ENCODE measurements around the gene KCNK13. TPM values are rescaled to one million over a fixed set of nuclear protein-coding genes. Genes with fewer than 3 reads are reported as not detected.

Gene KCNK13
- polyA plus RNA-seq, 1 donor (not counting 4 experiments of a cell fraction or from before 2014, with no cell fraction given) = 0.03 TPM

DNA sequence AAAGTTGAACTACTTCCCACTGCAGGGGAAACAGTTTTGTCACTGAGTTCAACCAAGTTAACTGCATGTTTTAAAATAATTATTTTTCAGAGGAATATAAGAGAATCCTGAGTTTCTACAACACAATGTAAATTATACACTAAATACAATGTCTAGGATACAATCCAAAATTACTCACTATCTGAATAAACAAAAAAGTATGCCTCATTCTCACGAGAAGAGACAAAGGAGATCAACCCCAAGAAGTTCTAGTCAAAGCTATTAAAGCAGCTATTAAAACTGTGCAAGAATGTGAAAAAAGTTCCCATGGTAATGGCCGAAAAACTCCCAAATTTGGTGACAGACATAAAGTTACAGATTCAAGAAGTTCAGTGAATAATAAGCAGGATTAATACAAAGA, 8.8 kb upstream of the KCNK13 start:
- Histone ChIP-seq H3K79me2 (ENCODE audit: control insufficient read depth, insufficient read depth, low read length) (no peaks in the 10 kb centered on the region), H3K27ac (ENCODE audit: control insufficient read depth, insufficient read depth, low read length) (no peak overlapping the region), H3K9ac (ENCODE audit: control insufficient read depth, extremely low read depth, insufficient read depth, low read length) (no peak overlapping the region), H3K27me3 (ENCODE audit: control insufficient read depth, extremely low read depth, insufficient read depth, low read length) (no peaks in the 10 kb centered on the region), H3K4me2 (ENCODE audit: control insufficient read depth, extremely low read depth, insufficient read depth, low read depth, low read length) (no peak overlapping the region), H2AFZ (ENCODE audit: control insufficient read depth, low read length) (no peak overlapping the region), H3K4me1 (ENCODE audit: control insufficient read depth, extremely low read depth, insufficient read depth, low read length) (no peaks in the 10 kb centered on the region), H3K9me3 (ENCODE audit: control insufficient read depth, low read depth, low read length) (no peaks in the 10 kb centered on the region), H3K36me3 (ENCODE audit: control insufficient read depth in 2 of 2, extremely low read depth in 1 of 2, insufficient read depth in 2 of 2, low read length in 2 of 2) (no peaks in the 10 kb centered on the region), H4K20me1 (ENCODE audit: control insufficient read depth, extremely low read depth, insufficient read depth, low read length) (no peaks in the 10 kb centered on the region), H3K4me3 (ENCODE audit: control insufficient read depth in 2 of 3, extremely low read depth in 1 of 3, insufficient read depth in 2 of 3, low read depth in 1 of 3, low read length in 3 of 3) (no peak overlapping the region), H3K9me1 (ENCODE audit: control insufficient read depth, extremely low read depth, insufficient read depth, low read length) (no peaks in the 10 kb centered on the region)
- DNase-seq (ENCODE audit: low read depth, low spot score) = no peak
- TF ChIP-seq, protein P1, sequence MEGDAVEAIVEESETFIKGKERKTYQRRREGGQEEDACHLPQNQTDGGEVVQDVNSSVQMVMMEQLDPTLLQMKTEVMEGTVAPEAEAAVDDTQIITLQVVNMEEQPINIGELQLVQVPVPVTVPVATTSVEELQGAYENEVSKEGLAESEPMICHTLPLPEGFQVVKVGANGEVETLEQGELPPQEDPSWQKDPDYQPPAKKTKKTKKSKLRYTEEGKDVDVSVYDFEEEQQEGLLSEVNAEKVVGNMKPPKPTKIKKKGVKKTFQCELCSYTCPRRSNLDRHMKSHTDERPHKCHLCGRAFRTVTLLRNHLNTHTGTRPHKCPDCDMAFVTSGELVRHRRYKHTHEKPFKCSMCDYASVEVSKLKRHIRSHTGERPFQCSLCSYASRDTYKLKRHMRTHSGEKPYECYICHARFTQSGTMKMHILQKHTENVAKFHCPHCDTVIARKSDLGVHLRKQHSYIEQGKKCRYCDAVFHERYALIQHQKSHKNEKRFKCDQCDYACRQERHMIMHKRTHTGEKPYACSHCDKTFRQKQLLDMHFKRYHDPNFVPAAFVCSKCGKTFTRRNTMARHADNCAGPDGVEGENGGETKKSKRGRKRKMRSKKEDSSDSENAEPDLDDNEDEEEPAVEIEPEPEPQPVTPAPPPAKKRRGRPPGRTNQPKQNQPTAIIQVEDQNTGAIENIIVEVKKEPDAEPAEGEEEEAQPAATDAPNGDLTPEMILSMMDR (optimal IDR thresholded peaks at IDR 0.05 in 1 of 3, IDR thresholded peaks at IDR 0.05 in 1 of 3, conservative IDR thresholded peaks at IDR 0.05 in 1 of 3; ENCODE audit: extremely low read depth in 1 of 3, insufficient read depth in 2 of 3, low read length in 3 of 3) = no peak
- TF ChIP-seq EZH2 (IDR thresholded peaks at IDR 0.05; ENCODE audit: low read length) = no peak
- dilution Hi-C loops (cut with MboI; ENCODE audit: extremely low pct_ligation_motif_present, low sequenced_read_pairs) = no loop called here
- FAIRE-seq = no peak

DNA sequence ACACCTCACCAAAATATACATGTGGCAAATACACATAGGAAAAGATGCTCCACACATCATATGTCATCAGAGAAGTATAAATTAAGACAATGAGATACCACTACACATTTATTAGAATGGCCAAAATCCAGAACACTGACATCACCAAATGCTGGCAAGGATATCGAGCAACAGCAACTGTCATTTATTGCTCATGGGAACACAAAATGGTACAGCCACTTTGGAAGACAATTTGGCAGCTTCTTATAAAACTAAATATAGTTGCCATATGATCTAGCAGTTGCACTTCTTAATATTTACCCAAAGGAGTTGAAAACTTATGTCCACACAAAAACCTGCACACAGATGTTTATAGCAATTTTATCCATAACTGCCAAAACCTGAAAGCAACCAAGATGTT, 7.0 kb upstream of the KCNK13 start:
- peaks cover 9% of the 10 kb centered on the region for H3K27me3 ChIP-seq (ENCODE audit: control insufficient read depth, extremely low read depth, insufficient read depth, low read length)
- DNase-seq (ENCODE audit: low read depth, low spot score) (no peak), FAIRE-seq (no peak)

More for the DNA sequence above, 7.0 kb upstream of the KCNK13 start:
- Histone ChIP-seq H4K20me1 (ENCODE audit: control insufficient read depth, extremely low read depth, insufficient read depth, low read length) (no peaks in the 10 kb centered on the region), H3K4me1 (ENCODE audit: control insufficient read depth, extremely low read depth, insufficient read depth, low read length) (no peaks in the 10 kb centered on the region), H3K9me1 (ENCODE audit: control insufficient read depth, extremely low read depth, insufficient read depth, low read length) (no peaks in the 10 kb centered on the region), H3K27ac (ENCODE audit: control insufficient read depth, insufficient read depth, low read length) (no peak overlapping the region), H3K79me2 (ENCODE audit: control insufficient read depth, insufficient read depth, low read length) (no peaks in the 10 kb centered on the region), H2AFZ (ENCODE audit: control insufficient read depth, low read length) (no peak overlapping the region), H3K9me3 (ENCODE audit: control insufficient read depth, low read depth, low read length) (no peaks in the 10 kb centered on the region), H3K36me3 (ENCODE audit: control insufficient read depth in 2 of 2, extremely low read depth in 1 of 2, insufficient read depth in 2 of 2, low read length in 2 of 2) (no peaks in the 10 kb centered on the region), H3K9ac (ENCODE audit: control insufficient read depth, extremely low read depth, insufficient read depth, low read length) (no peak overlapping the region), H3K4me2 (ENCODE audit: control insufficient read depth, extremely low read depth, insufficient read depth, low read depth, low read length) (no peak overlapping the region), H3K4me3 (ENCODE audit: control insufficient read depth in 2 of 3, extremely low read depth in 1 of 3, insufficient read depth in 2 of 3, low read depth in 1 of 3, low read length in 3 of 3) (no peak overlapping the region)
- dilution Hi-C loops (cut with MboI; ENCODE audit: extremely low pct_ligation_motif_present, low sequenced_read_pairs) = no loop called here
- TF ChIP-seq, protein P1 (optimal IDR thresholded peaks at IDR 0.05 in 1 of 3, IDR thresholded peaks at IDR 0.05 in 1 of 3, conservative IDR thresholded peaks at IDR 0.05 in 1 of 3; ENCODE audit: extremely low read depth in 1 of 3, insufficient read depth in 2 of 3, low read length in 3 of 3) = no peak
- no peak for TF ChIP-seq EZH2 (IDR thresholded peaks at IDR 0.05; ENCODE audit: low read length)
